CD4-positive, alpha-beta memory T cell (primary cell): ENCODE measurements around the gene CMKLR1. TPM values are rescaled to one million over a fixed set of nuclear protein-coding genes. Genes with fewer than 3 reads are reported as not detected.

Experiments
- CTCF ChIA-PET: fragments of 350-600 bp; sonication (Branson Sonifier 250); formaldehyde crosslinking; loops from one replicate; lab custom pipeline; 2021; ENCODE audit warnings: inconsistent platforms; ENCODE audit not compliant: partially characterized antibody; lab: Charles Lee
- POLR2A ChIA-PET: fragments of 350-600 bp; sonication (Branson Sonifier 250); formaldehyde crosslinking; loops from one replicate; lab custom pipeline; 2021; ENCODE audit not compliant: partially characterized antibody; lab: Charles Lee
- DNase-seq, 5 donors: peaks; one replicate each; pipeline versions ENCODE4 v3.0.0 to v3.0.0-alpha.2; 2020 to 2022; ENCODE audit warnings: mixed read lengths in 1 of 5
- H3K27ac ChIP-seq: one replicate; pipeline ENCODE4 v1.7.0; 2013; ENCODE audit warnings: low read depth, low read length
- H3K27me3 ChIP-seq: 2 replicates; pipeline ENCODE4 v1.7.0; 2013; ENCODE audit warnings: mild to moderate bottlenecking, low read length, moderate library complexity; ENCODE audit not compliant: insufficient read depth
- H3K36me3 ChIP-seq: 2 replicates; pipeline ENCODE4 v1.7.0; 2013; ENCODE audit warnings: mild to moderate bottlenecking, low read length, moderate library complexity; ENCODE audit not compliant: insufficient read depth
- H3K4me1 ChIP-seq: 2 replicates; pipeline ENCODE4 v1.7.0; 2013; ENCODE audit warnings: mild to moderate bottlenecking, low read length, moderate library complexity; ENCODE audit not compliant: insufficient read depth
- H3K4me3 ChIP-seq, 2 donors: one replicate each; pipeline ENCODE4 v1.7.0; 2013; ENCODE audit warnings: low read length in 2 of 2, mild to moderate bottlenecking in 1 of 2
- H3K9me3 ChIP-seq, 2 donors: one replicate each; pipeline ENCODE4 v1.7.0; 2013; ENCODE audit warnings: low read length in 2 of 2, control low read depth in 1 of 2; ENCODE audit not compliant: control insufficient read depth in 1 of 2
- H3K27ac Mint-ChIP-seq, 7 donors: one replicate each; pipeline ENCODE4 v1.8.0; 2020 to 2021; ENCODE audit warnings: mixed read lengths in 7 of 7, mild to moderate bottlenecking in 6 of 7, inconsistent platforms in 3 of 7, moderate library complexity in 3 of 7
- H3K27me3 Mint-ChIP-seq, 2 donors: one replicate each; pipeline ENCODE4 v1.8.0; 2020 to 2021; ENCODE audit warnings: mixed read lengths in 2 of 2
- H3K36me3 Mint-ChIP-seq, 2 donors: one replicate each; pipeline ENCODE4 v1.8.0; 2020 to 2021; ENCODE audit warnings: mixed read lengths in 2 of 2, inconsistent platforms in 1 of 2, mild to moderate bottlenecking in 1 of 2
- H3K4me1 Mint-ChIP-seq, 4 donors: one replicate each; pipeline ENCODE4 v1.8.0; 2020 to 2021; ENCODE audit warnings: mixed read lengths in 4 of 4, mild to moderate bottlenecking in 1 of 4
- H3K4me3 Mint-ChIP-seq, 8 donors: one replicate each; pipeline ENCODE4 v1.8.0; 2020 to 2021; ENCODE audit warnings: mixed read lengths in 8 of 8, mild to moderate bottlenecking in 7 of 8, moderate library complexity in 6 of 8, inconsistent platforms in 3 of 8
- H3K9me3 Mint-ChIP-seq, 8 donors: one replicate each; pipeline ENCODE4 v1.8.0; 2020 to 2021; ENCODE audit warnings: mixed read lengths in 8 of 8, mild to moderate bottlenecking in 5 of 8, inconsistent platforms in 3 of 8, moderate library complexity in 1 of 8
- intact Hi-C: fragments of 100-400 bp; cut with micrococcal nuclease; formaldehyde crosslinking; loops from one replicate; pipeline ENCODE4 v1.15.1; 2023
- polyA plus RNA-seq, 2 donors: library from polyadenylated mRNA; unstranded; fragments of 300-500 nt; fragmentation: Illumina TruSeq; gene quantifications; one replicate each; pipeline ENCODE4 v1.2.3, GENCODE V29; 2021
- total RNA-seq, 2 experiments: library from RNA; stranded (reverse); gene quantifications; one replicate each; pipeline ENCODE4 v1.2.3, GENCODE V29; 2021

CMKLR1 gene
- total and polyA plus RNA-seq, 4 experiments from 2014 or later: 0.08 to 0.94 (median 0.87) TPM; not detected in 1

DNA sequence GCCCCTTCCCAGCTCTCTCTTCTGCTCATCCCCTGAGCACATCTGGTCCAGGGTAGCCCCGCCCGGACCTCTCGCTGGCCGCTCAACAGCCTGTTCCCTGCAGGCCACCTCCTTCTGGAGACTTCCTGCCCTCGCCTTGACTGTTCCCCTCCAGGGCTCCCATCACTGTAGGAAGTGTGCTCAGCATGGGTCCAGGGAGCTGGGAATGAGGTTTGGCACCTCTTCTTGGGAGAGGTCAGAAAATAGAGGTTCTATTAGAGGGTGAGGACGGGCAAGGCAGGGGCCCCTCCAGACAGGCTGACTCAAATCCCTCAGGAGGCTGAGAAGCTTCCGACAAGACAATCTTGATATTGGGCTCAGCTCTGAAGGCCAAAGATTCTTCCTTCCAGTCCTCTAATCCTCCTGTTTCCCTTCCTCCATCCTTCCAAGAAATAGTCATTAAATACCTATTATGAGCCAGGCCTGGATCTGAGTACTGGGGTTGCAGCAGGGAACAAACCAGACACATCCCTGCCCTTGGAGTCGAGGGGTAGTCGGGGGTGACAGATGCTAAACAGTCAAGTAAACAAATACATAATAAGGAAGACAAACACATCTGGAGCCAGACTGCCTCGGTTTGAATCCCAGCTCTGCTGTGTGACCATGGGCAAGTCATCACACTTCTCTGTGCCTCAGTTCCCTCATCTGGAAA lies 30.6 kb downstream of the CMKLR1 start:
- Histone ChIP-seq H3K4me3 (no peak overlapping the region), H3K36me3 (no peaks in the 10 kb centered on the region), H3K9me3 (no peaks in the 10 kb centered on the region), H3K27ac (no peak overlapping the region), H3K4me1 (peaks cover 40% of the 10 kb centered on the region), H3K27me3 (no peaks in the 10 kb centered on the region)
- peak overlapping the region in 1 of 7 donors; percentile 27 for H3K27ac Mint-ChIP-seq
- intact Hi-C loops: no loop called here
- no peak for DNase-seq
- ChIA-PET CTCF (no interaction called here), POLR2A (interaction anchor here (4.2 kb wide), 1 partner anchor 12 kb away, joined by 28 read pairs; no protein-coding TSS in a partner anchor)
- H3K4me3 Mint-ChIP-seq: no peak overlapping the region
- H3K36me3 Mint-ChIP-seq: no peaks in the 10 kb centered on the region
- H3K9me3 Mint-ChIP-seq: no peaks in the 10 kb centered on the region
- H3K27me3 Mint-ChIP-seq: peaks cover 5 to 11% of the 10 kb centered on the region in 2 donors
- H3K4me1 Mint-ChIP-seq: peaks cover 9 to 25% (median 18%) of the 10 kb centered on the region in 4 donors

DNA sequence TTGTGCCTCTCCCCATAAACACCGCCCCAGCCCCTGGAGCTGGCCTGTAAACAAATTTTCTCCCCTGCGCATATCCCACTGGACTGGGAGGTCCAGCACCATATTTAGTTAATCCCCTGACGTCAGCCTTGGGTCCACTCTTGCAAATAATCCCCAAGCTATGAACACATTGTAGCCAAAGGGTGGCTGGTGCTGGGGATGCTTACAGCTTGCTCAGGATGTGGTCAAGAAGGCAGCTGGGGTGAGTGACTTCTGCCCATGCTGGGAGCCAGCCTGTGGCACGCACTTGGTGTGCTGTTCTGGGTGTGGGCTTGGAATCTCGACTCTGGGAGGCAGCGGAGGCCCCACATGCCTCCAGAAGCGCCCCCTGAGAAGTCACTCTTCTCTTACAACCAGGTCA lies 32.1 kb downstream of the CMKLR1 start:
- Mint-ChIP-seq H3K4me1 (peaks cover 6 to 20% (median 17%) of the 10 kb centered on the region in 4 donors), H3K27me3 (peaks cover 5 to 11% of the 10 kb centered on the region in 2 donors), H3K4me3 (peak overlapping the region in 2 of 8 donors; percentile 10 to 50), H3K9me3 (no peaks in the 10 kb centered on the region), H3K27ac (peak overlapping the region in 2 of 7 donors; percentile 14 to 54), H3K36me3 (no peaks in the 10 kb centered on the region)
- Histone ChIP-seq H3K9me3 (no peaks in the 10 kb centered on the region), H3K4me3 (no peak overlapping the region), H3K4me1 (peaks cover 38% of the 10 kb centered on the region), H3K27ac (no peak overlapping the region), H3K36me3 (no peaks in the 10 kb centered on the region), H3K27me3 (no peaks in the 10 kb centered on the region)
- intact Hi-C loops: no loop called here
- ChIA-PET POLR2A (interaction anchor here (1.3 to 4.2 kb wide), 2 partner anchors 10 to 24 kb away, joined by 3 to 28 read pairs; no protein-coding TSS in a partner anchor), CTCF (no interaction called here)
- DNase-seq: no peak

GRCh38 chr12:108306506-108306905 lies 32.6 kb downstream of the CMKLR1 start:
- intact Hi-C loops: no loop called here
- Histone ChIP-seq H3K27ac (no peak overlapping the region), H3K27me3 (no peaks in the 10 kb centered on the region), H3K4me3 (no peak overlapping the region), H3K9me3 (no peaks in the 10 kb centered on the region), H3K4me1 (peaks cover 43% of the 10 kb centered on the region), H3K36me3 (no peaks in the 10 kb centered on the region)
- Mint-ChIP-seq H3K27ac (peak overlapping the region in 2 of 7 donors; percentile 29 to 54), H3K4me3 (peak overlapping the region in 3 of 8 donors; percentile 11 to 57 (median 54)), H3K36me3 (no peaks in the 10 kb centered on the region), H3K9me3 (peaks cover 0 to 3% (median 0%) of the 10 kb centered on the region in 8 donors), H3K4me1 (peaks cover 6 to 24% (median 18%) of the 10 kb centered on the region in 4 donors), H3K27me3 (peaks cover 5 to 14% of the 10 kb centered on the region in 2 donors)
- no peak for DNase-seq
- CTCF ChIA-PET: no interaction called here
- POLR2A ChIA-PET: interaction anchor here (1.3 to 4.2 kb wide), 2 partner anchors 10 to 23 kb away, joined by 3 to 28 read pairs; no protein-coding TSS in a partner anchor

- no peak overlapping the region for H3K27ac ChIP-seq
- no peak for DNase-seq
- peaks cover 0 to 3% (median 0%) of the 10 kb centered on the region in 8 donors for H3K9me3 Mint-ChIP-seq
- peaks cover 47% of the 10 kb centered on the region for H3K4me1 ChIP-seq
- H3K9me3 ChIP-seq: no peaks in the 10 kb centered on the region
- no peak overlapping the region for H3K4me3 ChIP-seq
- ChIA-PET CTCF (no interaction called here), POLR2A (interaction anchor here (1.3 to 4.2 kb wide), 3 partner anchors 8 to 23 kb away, joined by 3 to 28 read pairs (median 5); no protein-coding TSS in a partner anchor)
- no peaks in the 10 kb centered on the region for H3K36me3 ChIP-seq
- H3K27me3 Mint-ChIP-seq: peaks cover 5 to 14% of the 10 kb centered on the region in 2 donors
- peaks cover 6 to 26% (median 19%) of the 10 kb centered on the region in 4 donors for H3K4me1 Mint-ChIP-seq
- H3K27me3 ChIP-seq: no peaks in the 10 kb centered on the region
- H3K4me3 Mint-ChIP-seq: peak overlapping the region in 3 of 8 donors; percentile 32 to 57 (median 54)
- H3K36me3 Mint-ChIP-seq: no peaks in the 10 kb centered on the region
- intact Hi-C loops: no loop called here
- peak overlapping the region in 2 of 7 donors; percentile 26 to 29 for H3K27ac Mint-ChIP-seq
These were observed 33.1 kb downstream of the CMKLR1 start for GRCh38 chr12:108305991-108306501.

GRCh38 chr12:108305520-108305919 lies 33.6 kb downstream of the CMKLR1 start:
- Histone ChIP-seq H3K36me3 (no peaks in the 10 kb centered on the region), H3K9me3 (no peaks in the 10 kb centered on the region), H3K27me3 (no peaks in the 10 kb centered on the region), H3K4me3 (no peak overlapping the region), H3K27ac (no peak overlapping the region), H3K4me1 (peaks cover 51% of the 10 kb centered on the region)
- Mint-ChIP-seq H3K4me1 (peaks cover 6 to 29% (median 22%) of the 10 kb centered on the region in 4 donors), H3K27ac (peak overlapping the region in 1 of 7 donors; percentile 26), H3K9me3 (peaks cover 0 to 3% (median 0%) of the 10 kb centered on the region in 8 donors), H3K4me3 (no peak overlapping the region), H3K36me3 (no peaks in the 10 kb centered on the region), H3K27me3 (peaks cover 5 to 16% of the 10 kb centered on the region in 2 donors)
- ChIA-PET POLR2A (interaction anchor here (1.5 to 4.2 kb wide), 2 partner anchors 8 to 9 kb away, joined by 5 to 28 read pairs; no protein-coding TSS in a partner anchor), CTCF (no interaction called here)
- no peak for DNase-seq
- intact Hi-C loops: no loop called here

- Mint-ChIP-seq H3K27ac (peak overlapping the region in 3 of 7 donors; percentile 36 to 71 (median 57)), H3K4me3 (no peak overlapping the region), H3K27me3 (peaks cover 5 to 16% of the 10 kb centered on the region in 2 donors), H3K9me3 (peaks cover 0 to 3% (median 0%) of the 10 kb centered on the region in 8 donors), H3K4me1 (peaks cover 6 to 32% (median 23%) of the 10 kb centered on the region in 4 donors), H3K36me3 (no peaks in the 10 kb centered on the region)
- Histone ChIP-seq H3K36me3 (no peaks in the 10 kb centered on the region), H3K27me3 (no peaks in the 10 kb centered on the region), H3K4me3 (no peak overlapping the region), H3K9me3 (no peaks in the 10 kb centered on the region), H3K27ac (no peak overlapping the region), H3K4me1 (peaks cover 57% of the 10 kb centered on the region)
- ChIA-PET POLR2A (interaction anchor here (1.5 kb wide), 1 partner anchor 9 kb away, joined by 5 read pairs; no protein-coding TSS in a partner anchor), CTCF (no interaction called here)
- DNase-seq: no peak
- intact Hi-C loops: no loop called here
These were observed 34.5 kb downstream of the CMKLR1 start for GRCh38 chr12:108304633-108305032.

DNA sequence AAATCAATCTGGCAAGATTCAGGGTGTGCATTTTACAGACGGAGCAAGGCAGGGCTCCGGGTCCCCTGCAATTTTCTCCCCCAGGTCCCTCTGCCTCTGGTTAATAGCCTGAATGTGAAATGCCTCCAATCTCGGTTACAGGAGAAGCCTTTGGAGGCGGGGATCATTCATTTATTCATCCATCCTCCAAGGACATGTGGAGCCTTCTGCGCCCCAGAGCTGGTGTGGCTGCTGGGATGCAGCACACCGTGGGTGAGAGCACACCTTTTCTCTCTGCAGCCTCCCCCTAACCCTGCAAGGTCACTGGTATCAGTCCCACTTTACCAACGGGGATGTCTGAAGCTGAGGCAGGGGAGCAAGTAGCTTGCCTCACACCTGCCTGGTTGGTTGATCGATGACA lies 35.4 kb downstream of the CMKLR1 start:
- H3K27me3 Mint-ChIP-seq: peaks cover 5 to 16% of the 10 kb centered on the region in 2 donors
- H3K4me1 Mint-ChIP-seq: peaks cover 6 to 32% (median 23%) of the 10 kb centered on the region in 4 donors
- Histone ChIP-seq H3K4me1 (peaks cover 63% of the 10 kb centered on the region), H3K4me3 (no peak overlapping the region), H3K9me3 (no peaks in the 10 kb centered on the region), H3K27ac (no peak overlapping the region), H3K27me3 (no peaks in the 10 kb centered on the region), H3K36me3 (no peaks in the 10 kb centered on the region)
- H3K36me3 Mint-ChIP-seq: no peaks in the 10 kb centered on the region
- H3K27ac Mint-ChIP-seq: no peak overlapping the region
- ChIA-PET POLR2A (no interaction called here), CTCF (no interaction called here)
- DNase-seq: no peak
- no peak overlapping the region for H3K4me3 Mint-ChIP-seq
- intact Hi-C loops: no loop called here
- H3K9me3 Mint-ChIP-seq: peaks cover 0 to 3% (median 0%) of the 10 kb centered on the region in 8 donors
